A673 (cell line): ENCODE data around the gene SYNC.

Source experiments
- CTCF ChIP-seq: fragments of 300-800, 200-600 bp; sonication (generic); conservative IDR thresholded peaks from 2 replicates; pipeline ENCODE4 v1.5.1; 2017; ENCODE audit warnings: low read depth, mild to moderate bottlenecking, antibody characterized with exemption, low read length, moderate library complexity, mixed read lengths
- EZH2 ChIP-seq: fragments of 200-600 bp; sonication (generic); IDR thresholded peaks from 2 replicates; pipeline ENCODE4 v1.6.1; 2017; ENCODE audit warnings: borderline replicate concordance, low read depth, mild to moderate bottlenecking, mixed read lengths, antibody characterized with exemption, low read length; ENCODE audit not compliant: poor library complexity, severe bottlenecking

DNA sequence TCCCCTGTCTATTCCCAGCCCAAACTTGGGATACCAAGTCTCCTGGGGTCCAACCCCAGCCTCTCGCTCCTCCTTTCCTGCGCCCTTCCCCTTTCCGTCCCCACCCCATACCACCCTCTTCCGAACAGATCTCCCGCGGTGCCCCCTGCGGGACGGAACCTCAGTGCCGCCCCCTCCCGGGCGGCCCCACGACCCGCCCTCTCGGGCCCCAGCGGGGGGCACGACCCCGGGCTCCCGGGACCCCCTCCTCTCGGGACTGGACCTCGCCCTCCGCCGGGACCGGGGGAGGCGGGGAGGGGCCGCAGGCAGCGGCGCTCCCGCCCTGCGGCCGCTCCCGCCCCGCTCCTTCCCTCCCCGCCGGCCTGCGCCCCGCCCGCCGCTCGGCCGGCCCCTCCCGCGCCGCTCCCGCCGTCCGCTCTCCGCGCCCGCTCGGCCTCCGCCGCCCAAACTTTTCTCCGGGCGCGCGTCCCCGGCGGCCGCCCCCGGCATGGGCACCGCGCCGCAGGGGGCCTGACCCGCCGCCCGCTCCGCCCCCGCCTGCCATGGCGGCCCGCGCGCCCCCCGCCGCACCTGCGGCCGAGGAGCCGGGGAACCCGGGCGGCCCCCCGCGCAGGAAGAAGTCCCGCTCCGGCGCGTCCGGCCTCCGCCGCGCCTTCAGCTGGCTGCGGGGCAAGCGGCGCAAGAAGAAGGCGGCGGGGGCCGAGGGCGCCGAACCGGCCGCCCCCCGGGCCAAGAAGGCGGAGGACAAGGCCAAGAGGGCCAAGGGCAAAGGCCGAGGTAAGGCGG lies 39.0 kb upstream of the SYNC start:
- TF ChIP-seq CTCF: peak; percentile 48
- no peak for TF ChIP-seq EZH2
